ENCODE results near the gene ZC3H12A.
"Not testable (repeated sequence)": the region's sequence is repeated elsewhere in the genome, so short reads cannot be mapped to it uniquely, and the experiment has no call there.

The ZC3H12A gene

DNA sequence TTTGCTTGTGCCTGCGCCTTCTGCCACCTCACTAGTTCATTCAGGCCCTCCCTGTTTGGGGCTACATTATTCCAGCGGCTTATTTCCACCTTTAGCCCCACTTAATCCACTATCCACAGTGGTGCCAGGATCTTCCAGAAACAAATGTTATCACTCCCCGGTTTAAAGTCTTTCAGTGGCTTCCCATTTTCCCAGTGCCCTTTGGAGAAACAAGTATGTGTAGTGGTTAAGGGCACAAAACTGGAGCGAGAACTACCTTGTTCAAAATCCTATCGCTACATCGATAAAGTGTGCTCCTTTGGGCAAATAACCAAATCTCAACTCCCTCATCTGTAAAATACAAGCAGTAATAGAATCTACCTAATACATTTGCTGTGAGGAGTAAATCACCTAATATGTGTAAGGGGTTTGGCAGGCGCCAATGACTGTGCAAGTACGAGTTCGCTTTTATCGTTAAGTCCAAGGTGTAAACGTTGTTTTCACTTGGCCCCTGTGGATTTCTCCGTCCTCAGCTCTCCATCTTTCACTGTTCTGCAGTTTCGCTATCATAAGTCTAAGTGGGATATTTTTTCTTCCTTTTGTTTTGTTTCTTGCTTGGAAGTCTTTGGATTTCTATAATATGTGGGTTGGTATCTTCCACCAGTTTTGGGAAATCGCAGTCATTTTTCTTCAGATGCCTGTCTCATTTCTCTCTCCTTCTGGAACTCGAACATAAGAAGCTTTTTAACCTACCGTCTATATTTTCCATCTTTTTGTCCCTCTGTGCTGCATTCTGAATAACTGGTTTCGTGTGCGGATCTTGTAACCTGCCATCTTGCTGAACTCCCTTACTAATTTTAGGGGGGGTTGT, 41.0 kb downstream of the ZC3H12A start:
- POLR2A ChIA-PET, result interaction anchor here (0.5 to 1.6 kb wide), 4 partner anchors 28 to 40 kb away, joined by 3 to 11 read pairs (median 5); partner anchors contain the start of gene ZC3H12A
- CTCF ChIA-PET, result interaction anchor here (0.8 to 4.5 kb wide), 32 partner anchors 9 to 1310 kb away, joined by 3 to 42 read pairs (median 4); partner anchors contain the start of genes EPHA10 and ZC3H12A
- TF ChIP-seq, protein P1, sequence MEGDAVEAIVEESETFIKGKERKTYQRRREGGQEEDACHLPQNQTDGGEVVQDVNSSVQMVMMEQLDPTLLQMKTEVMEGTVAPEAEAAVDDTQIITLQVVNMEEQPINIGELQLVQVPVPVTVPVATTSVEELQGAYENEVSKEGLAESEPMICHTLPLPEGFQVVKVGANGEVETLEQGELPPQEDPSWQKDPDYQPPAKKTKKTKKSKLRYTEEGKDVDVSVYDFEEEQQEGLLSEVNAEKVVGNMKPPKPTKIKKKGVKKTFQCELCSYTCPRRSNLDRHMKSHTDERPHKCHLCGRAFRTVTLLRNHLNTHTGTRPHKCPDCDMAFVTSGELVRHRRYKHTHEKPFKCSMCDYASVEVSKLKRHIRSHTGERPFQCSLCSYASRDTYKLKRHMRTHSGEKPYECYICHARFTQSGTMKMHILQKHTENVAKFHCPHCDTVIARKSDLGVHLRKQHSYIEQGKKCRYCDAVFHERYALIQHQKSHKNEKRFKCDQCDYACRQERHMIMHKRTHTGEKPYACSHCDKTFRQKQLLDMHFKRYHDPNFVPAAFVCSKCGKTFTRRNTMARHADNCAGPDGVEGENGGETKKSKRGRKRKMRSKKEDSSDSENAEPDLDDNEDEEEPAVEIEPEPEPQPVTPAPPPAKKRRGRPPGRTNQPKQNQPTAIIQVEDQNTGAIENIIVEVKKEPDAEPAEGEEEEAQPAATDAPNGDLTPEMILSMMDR (IDR thresholded peaks at IDR 0.05; ENCODE audit: control extremely low read depth, extremely low read depth, low read depth, missing control alignments), result no peak
- DNase-seq (ENCODE audit: extremely low spot score), result no peak

DNA sequence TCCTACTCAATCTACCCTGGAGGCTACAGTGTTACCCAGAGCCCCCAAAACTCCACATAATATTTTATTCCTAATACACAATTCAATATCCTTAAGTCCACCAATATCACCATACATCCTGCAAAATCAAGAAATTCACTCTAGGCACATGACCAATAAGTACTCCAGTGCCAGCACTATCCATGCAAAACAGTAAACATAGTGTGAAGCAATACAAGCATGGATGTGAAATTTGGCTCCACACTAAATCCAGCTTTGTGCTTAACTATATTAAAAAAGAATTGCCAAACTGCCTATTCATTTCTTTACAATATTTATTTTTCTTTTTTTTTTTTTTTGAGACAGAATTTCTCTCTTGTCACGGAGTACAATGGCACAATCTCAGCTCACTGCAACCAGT, 43.2 kb downstream of the ZC3H12A start:
- no peak for DNase-seq (ENCODE audit: extremely low spot score)
- ChIA-PET CTCF (no interaction called here), POLR2A (no interaction called here)
- TF ChIP-seq, protein P1 (IDR thresholded peaks at IDR 0.05; ENCODE audit: control extremely low read depth, extremely low read depth, low read depth, missing control alignments), result no peak

DNA sequence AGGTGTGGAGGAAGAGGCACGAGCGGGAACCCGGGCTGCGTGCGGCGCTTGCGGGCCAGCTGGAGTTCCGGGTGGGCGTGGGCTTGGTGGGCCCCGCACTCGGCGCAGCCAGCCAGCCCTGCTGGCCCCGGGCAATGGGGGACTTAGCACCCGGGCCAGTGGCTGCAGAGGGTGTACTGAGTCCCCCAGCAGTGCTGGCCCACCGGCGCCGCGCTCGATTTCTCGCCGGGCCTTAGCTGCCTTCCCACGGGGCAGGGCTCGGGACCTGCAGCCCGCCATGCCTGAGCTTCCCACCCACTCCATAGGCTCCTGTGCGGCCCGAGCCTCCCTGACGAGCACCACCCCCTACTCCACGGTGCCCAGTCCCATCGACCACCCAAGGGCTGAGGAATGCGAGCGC, 43.9 kb downstream of the ZC3H12A start:
- POLR2A ChIA-PET; CTCF ChIA-PET; DNase-seq (ENCODE audit: extremely low spot score): not testable (repeated sequence)

DNA sequence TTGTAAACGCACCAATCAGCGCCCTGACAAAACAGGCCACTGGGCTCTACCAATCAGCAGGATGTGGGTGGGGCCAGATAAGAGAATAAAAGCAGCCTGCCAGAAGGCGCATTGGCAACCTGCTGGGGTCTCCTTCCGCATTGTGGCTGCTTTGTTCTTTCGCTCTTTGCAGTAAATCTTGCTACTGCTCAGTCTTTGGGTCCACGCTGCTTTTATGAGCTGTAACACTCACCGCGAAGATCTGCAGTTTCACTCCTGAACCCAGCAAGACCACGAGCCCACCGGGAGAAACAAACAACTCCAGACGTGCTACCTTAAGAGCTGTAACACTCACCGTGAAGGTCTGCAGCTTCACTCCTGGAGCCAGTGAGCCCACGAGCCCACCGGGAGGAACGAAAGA, 44.5 kb downstream of the ZC3H12A start:
- DNase-seq (ENCODE audit: extremely low spot score); POLR2A ChIA-PET; CTCF ChIA-PET: not testable (repeated sequence)

DNA sequence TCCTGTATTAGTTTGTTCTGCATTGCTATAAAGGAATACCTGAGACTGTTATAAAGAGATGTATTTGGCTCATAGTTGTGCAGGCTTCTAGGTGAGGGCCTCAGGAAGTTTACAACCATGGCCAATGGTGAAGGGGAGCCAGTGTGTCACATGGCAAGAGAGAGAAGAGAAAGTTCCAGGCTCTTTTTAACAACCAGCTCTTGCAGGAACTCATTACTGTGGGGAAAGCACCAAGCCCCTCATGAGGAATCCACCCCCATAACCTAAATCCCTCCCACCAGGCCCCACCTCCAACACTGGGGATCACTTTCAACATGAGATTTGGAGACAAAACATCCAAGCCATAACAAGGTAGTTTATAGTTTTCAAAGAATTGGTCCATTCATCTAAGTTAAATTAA, 45.2 kb downstream of the ZC3H12A start:
- TF ChIP-seq, protein P1 (IDR thresholded peaks at IDR 0.05; ENCODE audit: control extremely low read depth, extremely low read depth, low read depth, missing control alignments), result no peak
- no peak for DNase-seq (ENCODE audit: extremely low spot score)
- ChIA-PET CTCF (interaction anchor here (1.0 kb wide), 1 partner anchor 24 kb away, joined by 3 read pairs; no protein-coding TSS in a partner anchor), POLR2A (no interaction called here)

DNA sequence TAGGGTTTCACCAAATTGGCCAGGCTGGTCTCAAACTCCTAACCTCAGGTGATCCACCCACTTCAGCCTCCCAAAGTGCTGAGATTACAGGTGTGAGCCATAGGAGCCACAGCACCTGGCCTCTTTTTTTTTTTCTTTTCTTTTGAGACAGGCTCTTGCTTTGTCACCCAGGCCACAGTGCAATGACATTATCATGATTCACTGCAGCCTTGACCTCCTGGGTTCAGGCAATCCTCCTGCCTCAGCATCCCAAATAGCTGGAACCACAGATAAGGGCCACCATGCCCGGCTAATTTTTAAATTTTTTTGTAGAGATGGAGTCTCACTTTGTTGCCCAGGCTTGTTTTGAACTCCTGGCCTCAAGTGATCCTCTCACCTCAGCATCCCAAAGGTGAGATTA, 55.5 kb downstream of the ZC3H12A start:
- POLR2A ChIA-PET, result not testable (repeated sequence)
- CTCF ChIA-PET, result interaction anchor here (1.1 kb wide), 1 partner anchor 42 kb away, joined by 3 read pairs; no protein-coding TSS in a partner anchor

DNA sequence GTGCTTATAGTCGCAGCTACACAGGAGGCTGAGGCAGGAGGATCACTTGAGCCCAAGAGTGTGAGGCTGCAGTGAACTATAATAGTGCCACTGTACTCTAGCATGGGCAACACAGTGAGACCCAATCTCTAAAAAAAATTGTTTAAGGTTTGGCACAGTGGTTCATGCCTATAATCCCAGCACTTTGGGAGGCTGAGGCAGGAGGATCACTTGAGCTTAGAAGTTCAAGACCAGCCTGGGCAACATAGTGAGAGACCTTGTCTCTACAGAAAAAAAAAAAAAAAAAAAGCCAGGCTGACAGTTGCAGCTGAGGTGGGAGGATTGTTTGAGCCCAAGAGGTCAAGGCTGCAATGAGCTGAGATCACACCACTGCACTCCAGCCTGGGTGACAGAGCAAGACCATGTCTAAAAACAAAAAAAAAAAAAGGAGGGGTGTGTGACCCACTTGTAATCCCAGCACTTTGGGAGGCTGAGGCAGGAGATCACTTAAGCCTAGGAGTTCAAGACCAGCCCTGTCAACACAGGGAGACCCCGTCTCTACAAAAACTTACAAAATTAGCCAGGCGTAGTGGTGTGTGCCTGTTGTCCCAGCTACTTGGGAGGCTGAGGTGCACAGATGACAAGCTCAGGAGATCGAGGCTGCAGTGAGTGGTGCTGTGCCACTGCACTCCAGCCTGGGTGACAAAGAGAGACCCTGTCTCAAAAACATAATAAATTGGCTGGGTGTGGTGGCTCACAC, 58.2 kb downstream of the ZC3H12A start:
- CTCF ChIA-PET, result interaction anchor here (0.7 kb wide), 1 partner anchor 55 kb away, joined by 3 read pairs; no protein-coding TSS in a partner anchor
- POLR2A ChIA-PET, result not testable (repeated sequence)

More for the DNA sequence above, 55.5 kb downstream of the ZC3H12A start:
- DNase-seq (ENCODE audit: extremely low spot score), result not testable (repeated sequence)

DNA sequence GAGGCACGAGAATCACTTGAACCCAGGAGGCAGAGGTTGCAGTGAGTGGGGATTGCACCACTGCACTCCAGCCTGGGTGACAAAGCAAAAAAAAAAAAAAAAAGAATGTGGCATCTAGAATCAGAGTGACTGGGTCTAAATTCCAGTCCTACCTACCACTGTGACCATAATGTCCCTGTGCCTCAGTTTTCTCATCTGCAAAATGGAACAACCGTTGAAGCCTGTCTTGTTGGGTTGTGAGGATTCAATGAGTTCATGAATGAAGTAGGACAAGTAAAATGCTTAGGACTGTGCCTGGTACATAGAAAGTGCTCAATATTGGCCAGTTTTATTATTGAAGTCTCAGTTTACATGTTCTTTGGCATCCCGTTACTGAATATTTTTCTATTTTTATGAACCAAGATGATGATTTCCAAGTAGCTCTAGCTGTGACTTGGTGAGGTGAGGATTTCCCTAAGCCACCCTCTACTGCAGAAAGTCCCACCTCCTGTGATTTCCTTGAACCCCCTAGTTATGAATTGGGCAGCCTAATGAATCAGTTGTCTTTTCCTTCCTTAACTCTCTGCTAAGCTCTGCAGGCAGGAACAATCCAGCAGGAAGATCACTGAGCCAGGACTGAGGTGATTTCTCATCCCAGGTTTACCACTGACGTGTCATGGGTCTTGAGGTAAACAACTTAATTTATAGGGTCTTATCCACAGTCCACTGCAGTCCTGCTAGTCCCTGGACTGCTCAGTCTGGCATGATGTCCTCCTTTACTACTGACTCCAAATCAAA, 59.1 kb downstream of the ZC3H12A start:
- no peak for DNase-seq (ENCODE audit: extremely low spot score)
- ChIA-PET POLR2A (no interaction called here), CTCF (interaction anchor here (1.1 to 2.1 kb wide), 4 partner anchors 17 to 56 kb away, joined by 3 to 9 read pairs (median 3); partner anchors contain the start of gene MEAF6)
- TF ChIP-seq, protein P1 (IDR thresholded peaks at IDR 0.05; ENCODE audit: control extremely low read depth, extremely low read depth, low read depth, missing control alignments), result no peak

More for the DNA sequence above, 58.2 kb downstream of the ZC3H12A start:
- DNase-seq (ENCODE audit: extremely low spot score), result not testable (repeated sequence)
